DOHH2 (cell line): ENCODE measurements around the gene PAPSS2.

Experiments used
- H3F3A ChIP-seq: fragments of 200-600 bp; sonication (generic), shearing (Covaris generic); 2 replicates; pipeline ENCODE4 v1.6.0; 2016; ENCODE audit warnings: antibody characterized with exemption, mild to moderate bottlenecking; ENCODE audit not compliant: control insufficient read depth, insufficient read depth
- H3K27ac ChIP-seq: fragments of 200-600 bp; sonication (generic); 2 replicates; pipeline ENCODE4 v1.5.1; 2014; ENCODE audit warnings: low read depth, mild to moderate bottlenecking, low read length, moderate library complexity
- H3K27me3 ChIP-seq: fragments of 200-600 bp; sonication (generic); 2 replicates; pipeline ENCODE4 v1.6.1; 2014; ENCODE audit warnings: mild to moderate bottlenecking, low read length, mixed read lengths; ENCODE audit not compliant: control insufficient read depth
- H3K36me3 ChIP-seq: fragments of 200-600 bp; sonication (generic); 2 replicates; pipeline ENCODE4 v1.6.1; 2014; ENCODE audit warnings: mild to moderate bottlenecking, low read length, moderate library complexity, mixed read lengths; ENCODE audit not compliant: control insufficient read depth
- H3K4me1 ChIP-seq: fragments of 200-600 bp; sonication (generic); 2 replicates; pipeline ENCODE4 v1.6.1; 2014; ENCODE audit warnings: mild to moderate bottlenecking, low read length, mixed read lengths; ENCODE audit not compliant: control insufficient read depth
- H3K4me2 ChIP-seq: fragments of 200-600 bp; sonication (generic); 2 replicates; pipeline ENCODE4 v1.6.0; 2014; ENCODE audit warnings: mild to moderate bottlenecking, low read length, moderate library complexity
- H3K4me3 ChIP-seq: fragments of 200-600 bp; sonication (generic); 2 replicates; pipeline ENCODE4 v1.5.1; 2014; ENCODE audit warnings: mild to moderate bottlenecking, low read length, mixed read lengths
- H3K79me2 ChIP-seq: fragments of 200-600 bp; sonication (generic); 2 replicates; pipeline ENCODE4 v1.6.1; 2014; ENCODE audit warnings: mild to moderate bottlenecking, low read length, mixed read lengths; ENCODE audit not compliant: control insufficient read depth
- H3K9me2 ChIP-seq: fragments of 200-600 bp; sonication (generic); replicated peaks from 2 replicates; pipeline ENCODE4 v1.6.1; 2014; ENCODE audit warnings: mild to moderate bottlenecking, low read length, mixed read lengths; ENCODE audit not compliant: control insufficient read depth
- H3K9me3 ChIP-seq: fragments of 200-600 bp; sonication (generic); 2 replicates; pipeline ENCODE4 v1.6.1; 2014; ENCODE audit warnings: antibody characterized with exemption, low read length, mixed read lengths; ENCODE audit not compliant: control insufficient read depth, insufficient read depth
- H4K20me1 ChIP-seq: fragments of 200-600 bp; sonication (generic); 2 replicates; pipeline ENCODE4 v1.6.0; 2014; ENCODE audit warnings: low read depth, mild to moderate bottlenecking, antibody characterized with exemption, low read length, moderate library complexity; ENCODE audit not compliant: control insufficient read depth, insufficient read depth
- EZH2phosphoT487 ChIP-seq: fragments of 200-600 bp; sonication (generic); IDR thresholded peaks from 2 replicates; pipeline ENCODE4 v1.6.1; 2017; ENCODE audit warnings: borderline replicate concordance, mild to moderate bottlenecking, antibody characterized with exemption, low read length, moderate library complexity, mixed read lengths
- TF ChIP-seq, protein P1 (sequence below): fragments of 200-600 bp; sonication (generic); IDR thresholded peaks from one replicate; pipeline ENCODE4 v1.5.1; 2014; ENCODE audit warnings: antibody characterized with exemption, mild to moderate bottlenecking, low read depth, low read length; ENCODE audit not compliant: poor library complexity, severe bottlenecking

PAPSS2 gene

DNA sequence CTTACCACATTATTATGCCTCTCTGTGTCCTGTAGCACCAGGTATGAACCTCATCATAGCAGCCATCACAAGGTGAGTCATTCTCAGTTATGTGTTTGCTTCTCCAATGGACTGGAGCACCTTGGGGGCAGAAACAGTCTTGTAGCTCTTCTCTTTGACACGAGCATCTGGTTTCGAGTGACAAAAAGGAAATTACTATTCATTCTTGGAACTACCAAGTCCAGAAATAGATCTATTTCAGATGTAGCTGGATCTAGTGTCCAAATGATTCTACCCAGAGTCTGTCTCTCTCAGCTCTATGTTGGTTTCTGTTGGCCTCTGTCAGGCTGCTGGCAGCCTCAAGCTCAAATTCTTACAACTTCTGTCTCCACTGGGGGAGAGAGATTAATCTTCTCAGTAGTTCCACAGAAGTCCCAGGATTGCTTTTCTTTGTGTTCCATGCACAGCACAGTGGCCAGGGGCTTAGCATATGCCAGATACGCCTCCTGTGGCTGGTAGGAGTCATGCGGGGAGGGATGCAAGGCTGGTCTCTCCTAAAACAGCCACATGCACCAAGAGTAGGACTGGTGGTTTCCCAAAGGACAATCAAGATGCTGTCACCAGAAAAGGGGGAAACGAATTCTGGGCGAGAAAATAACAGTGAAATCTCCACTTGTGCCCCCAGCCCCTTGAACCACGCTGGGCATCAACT is 37.2 kb upstream of the PAPSS2 start:
- Histone ChIP-seq H3K4me1 (no peaks in the 10 kb centered on the region), H3K27ac (no peak overlapping the region), H3K4me2 (no peak overlapping the region)

GRCh38 chr10:87623191-87623590 is 36.5 kb upstream of the PAPSS2 start:
- Histone ChIP-seq H3K36me3 (no peaks in the 10 kb centered on the region), H3K9me2 (no peaks in the 10 kb centered on the region), H3K27me3 (0 out of 2 replicates have a peak, but pooled peaks cover 3% of the 10 kb centered on the region), H3K9me3 (no peaks in the 10 kb centered on the region), H3F3A (no peaks in the 10 kb centered on the region), H3K4me2 (no peak overlapping the region), H3K4me1 (no peaks in the 10 kb centered on the region), H3K79me2 (no peaks in the 10 kb centered on the region), H3K4me3 (no peak overlapping the region), H3K27ac (no peak overlapping the region), H4K20me1 (no peaks in the 10 kb centered on the region)
- TF ChIP-seq, protein P1, sequence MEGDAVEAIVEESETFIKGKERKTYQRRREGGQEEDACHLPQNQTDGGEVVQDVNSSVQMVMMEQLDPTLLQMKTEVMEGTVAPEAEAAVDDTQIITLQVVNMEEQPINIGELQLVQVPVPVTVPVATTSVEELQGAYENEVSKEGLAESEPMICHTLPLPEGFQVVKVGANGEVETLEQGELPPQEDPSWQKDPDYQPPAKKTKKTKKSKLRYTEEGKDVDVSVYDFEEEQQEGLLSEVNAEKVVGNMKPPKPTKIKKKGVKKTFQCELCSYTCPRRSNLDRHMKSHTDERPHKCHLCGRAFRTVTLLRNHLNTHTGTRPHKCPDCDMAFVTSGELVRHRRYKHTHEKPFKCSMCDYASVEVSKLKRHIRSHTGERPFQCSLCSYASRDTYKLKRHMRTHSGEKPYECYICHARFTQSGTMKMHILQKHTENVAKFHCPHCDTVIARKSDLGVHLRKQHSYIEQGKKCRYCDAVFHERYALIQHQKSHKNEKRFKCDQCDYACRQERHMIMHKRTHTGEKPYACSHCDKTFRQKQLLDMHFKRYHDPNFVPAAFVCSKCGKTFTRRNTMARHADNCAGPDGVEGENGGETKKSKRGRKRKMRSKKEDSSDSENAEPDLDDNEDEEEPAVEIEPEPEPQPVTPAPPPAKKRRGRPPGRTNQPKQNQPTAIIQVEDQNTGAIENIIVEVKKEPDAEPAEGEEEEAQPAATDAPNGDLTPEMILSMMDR = no peak
- no peak for TF ChIP-seq EZH2phosphoT487

More for the DNA sequence above, 37.2 kb upstream of the PAPSS2 start:
- Histone ChIP-seq H3K9me2 (no peaks in the 10 kb centered on the region), H3K9me3 (no peaks in the 10 kb centered on the region), H3K36me3 (no peaks in the 10 kb centered on the region), H3F3A (no peaks in the 10 kb centered on the region), H3K4me3 (no peak overlapping the region), H3K27me3 (0 out of 2 replicates have a peak, but pooled peaks cover 3% of the 10 kb centered on the region), H4K20me1 (no peaks in the 10 kb centered on the region), H3K79me2 (no peaks in the 10 kb centered on the region)
- no peak for TF ChIP-seq EZH2phosphoT487
- TF ChIP-seq, protein P1 = no peak

GRCh38 chr10:87625661-87626060 is 34.0 kb upstream of the PAPSS2 start:
- Histone ChIP-seq H3K36me3 (no peaks in the 10 kb centered on the region), H3K9me3 (no peaks in the 10 kb centered on the region), H4K20me1 (no peaks in the 10 kb centered on the region), H3K27me3 (0 out of 2 replicates have a peak, but pooled peaks cover 3% of the 10 kb centered on the region), H3K4me2 (no peak overlapping the region), H3F3A (no peaks in the 10 kb centered on the region), H3K4me1 (no peaks in the 10 kb centered on the region), H3K27ac (no peak overlapping the region), H3K79me2 (no peaks in the 10 kb centered on the region), H3K9me2 (no peaks in the 10 kb centered on the region), H3K4me3 (no peak overlapping the region)
- TF ChIP-seq EZH2phosphoT487 = no peak
- TF ChIP-seq, protein P1 = no peak
